Measurements from ENCODE around the gene MPRIP. TPM values are rescaled to one million over a fixed set of nuclear protein-coding genes. Genes with fewer than 3 reads are reported as not detected.
"Not testable (repeated sequence)": the region's sequence is repeated elsewhere in the genome, so short reads cannot be mapped to it uniquely, and the experiment has no call there.

MPRIP gene
- total RNA-seq, 1 experiment from 2014 or later: 443 TPM

DNA sequence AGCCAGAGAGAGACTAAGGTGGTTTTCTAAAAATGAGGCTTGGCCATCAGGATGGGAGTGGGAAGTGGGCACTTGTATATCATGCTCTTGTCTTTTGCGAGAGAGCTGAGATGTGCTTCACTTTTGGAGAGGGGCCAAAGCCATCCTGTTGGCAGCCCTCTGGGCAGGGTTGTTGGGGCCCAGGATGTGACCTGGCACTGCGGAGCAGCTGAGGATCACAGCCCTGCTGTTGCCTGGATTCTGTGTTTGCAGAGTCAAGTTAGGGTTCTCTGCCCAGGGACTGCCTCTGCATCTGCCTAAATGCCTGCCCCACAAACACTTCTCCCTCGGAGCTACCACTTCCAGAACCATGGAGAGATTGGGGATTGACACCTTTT lies 92.7 kb downstream of the MPRIP start:
- no peaks in the 10 kb centered on the region for H3K27me3 ChIP-seq (ENCODE audit: insufficient read depth, low read depth)
- no peak overlapping the region for H3K4me3 ChIP-seq
- TF ChIP-seq EZH2 (IDR thresholded peaks at IDR 0.05; ENCODE audit: low read depth) (no peak), CTCF (conservative IDR thresholded peaks at IDR 0.05) (no peak)
- ChIA-PET CTCF (no interaction called here), POLR2A (ENCODE audit: unreplicated experiment) (no interaction called here)
- no peak overlapping the region for H3K27ac ChIP-seq
- H3K4me2 ChIP-seq: no peak overlapping the region
- H3K4me1 ChIP-seq (replicated peaks; ENCODE audit: insufficient read depth): no peaks in the 10 kb centered on the region
- no peaks in the 10 kb centered on the region for H3K9me2 ChIP-seq (ENCODE audit: insufficient read depth)
- peaks cover 29% of the 10 kb centered on the region for H3K79me2 ChIP-seq (ENCODE audit: low read depth)
- no peak overlapping the region for H2AFZ ChIP-seq
- no TSS peak for BruUV-seq (replicated peaks)
- H3K36me3 ChIP-seq (ENCODE audit: low read depth): peaks cover 53% of the 10 kb centered on the region
- H3F3A ChIP-seq (ENCODE audit: insufficient read depth, low read depth): peaks cover 45% of the 10 kb centered on the region
- no peak for DNase-seq
- H4K20me1 ChIP-seq (ENCODE audit: insufficient read depth): peaks cover 74% of the 10 kb centered on the region
- no peaks in the 10 kb centered on the region for H3K9me3 ChIP-seq (ENCODE audit: insufficient read depth, low read depth)
- intact Hi-C loops (cut with micrococcal nuclease; ENCODE audit: unreplicated experiment): no loop called here

DNA sequence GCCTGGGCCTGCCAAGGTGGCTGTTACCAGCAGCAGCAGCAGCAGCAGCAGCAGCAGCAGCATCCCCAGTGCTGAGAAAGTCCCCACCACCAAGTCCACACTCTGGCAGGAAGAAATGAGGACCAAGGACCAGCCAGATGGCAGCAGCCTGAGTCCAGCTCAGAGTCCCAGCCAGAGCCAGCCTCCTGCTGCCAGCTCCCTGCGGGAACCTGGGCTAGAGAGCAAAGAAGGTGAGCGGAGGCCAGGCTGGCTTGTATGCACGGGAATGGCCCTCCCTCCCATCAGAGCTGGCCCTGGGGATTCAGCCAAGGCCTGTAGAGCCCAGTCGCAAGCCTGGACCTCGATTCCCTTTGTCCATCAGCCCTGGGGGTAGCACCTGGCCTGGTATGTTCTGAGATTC lies 94.0 kb downstream of the MPRIP start:
- H3K27ac ChIP-seq; CTCF ChIA-PET; H2AFZ ChIP-seq; H3K9me2 ChIP-seq (ENCODE audit: insufficient read depth); DNase-seq; intact Hi-C loops (cut with micrococcal nuclease; ENCODE audit: unreplicated experiment); H3K27me3 ChIP-seq (ENCODE audit: insufficient read depth, low read depth); H3K4me2 ChIP-seq; H3K4me1 ChIP-seq (replicated peaks; ENCODE audit: insufficient read depth); H3K4me3 ChIP-seq; BruUV-seq (replicated peaks); H3K9me3 ChIP-seq (ENCODE audit: insufficient read depth, low read depth); POLR2A ChIA-PET (ENCODE audit: unreplicated experiment): not testable (repeated sequence)
- H3K79me2 ChIP-seq (ENCODE audit: low read depth): peaks cover 17% of the 10 kb centered on the region
- peaks cover 45% of the 10 kb centered on the region for H3K36me3 ChIP-seq (ENCODE audit: low read depth)
- H4K20me1 ChIP-seq (ENCODE audit: insufficient read depth): peaks cover 73% of the 10 kb centered on the region
- peaks cover 57% of the 10 kb centered on the region for H3F3A ChIP-seq (ENCODE audit: insufficient read depth, low read depth)

DNA sequence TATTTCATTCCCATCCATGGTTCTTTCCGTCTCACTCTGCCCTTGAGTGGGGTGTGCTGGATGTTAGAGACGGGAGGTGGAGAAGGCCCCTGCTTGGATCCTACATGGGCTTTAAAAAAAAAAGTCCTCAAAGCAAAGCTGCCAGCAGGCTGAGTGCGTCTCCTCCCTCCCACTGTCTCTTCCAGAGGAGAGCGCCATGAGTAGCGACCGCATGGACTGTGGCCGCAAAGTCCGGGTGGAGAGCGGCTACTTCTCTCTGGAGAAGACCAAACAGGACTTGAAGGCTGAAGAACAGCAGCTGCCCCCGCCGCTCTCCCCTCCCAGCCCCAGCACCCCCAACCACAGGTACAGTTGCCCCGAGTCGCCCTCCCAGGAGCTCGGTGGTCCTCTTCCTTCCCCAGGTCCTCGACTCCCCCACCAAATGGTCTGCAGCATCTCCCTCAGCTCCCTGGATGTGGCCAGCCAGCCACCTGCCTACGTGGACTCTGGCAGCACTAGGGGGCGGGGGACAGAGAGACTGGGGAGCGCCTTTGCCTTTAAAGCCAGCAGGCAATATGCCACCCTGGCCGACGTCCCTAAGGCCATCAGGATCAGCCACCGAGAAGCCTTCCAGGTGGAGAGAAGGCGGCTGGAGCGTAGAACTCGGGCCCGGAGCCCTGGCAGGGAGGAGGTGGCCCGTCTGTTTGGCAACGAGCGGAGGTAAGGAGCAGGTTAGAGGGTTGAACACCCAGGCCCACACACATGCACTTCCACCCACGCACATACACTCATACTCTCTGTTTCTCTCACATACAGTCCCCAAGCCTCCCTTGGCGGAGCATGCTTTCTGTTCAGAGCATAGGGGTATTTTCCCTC lies 95.7 kb downstream of the MPRIP start:
- Histone ChIP-seq H3K9me3 (ENCODE audit: insufficient read depth, low read depth) (no peaks in the 10 kb centered on the region), H3K4me1 (replicated peaks; ENCODE audit: insufficient read depth) (no peaks in the 10 kb centered on the region), H3K27ac (no peak overlapping the region), H3F3A (ENCODE audit: insufficient read depth, low read depth) (peaks cover 66% of the 10 kb centered on the region), H4K20me1 (ENCODE audit: insufficient read depth) (peaks cover 74% of the 10 kb centered on the region), H3K4me3 (no peak overlapping the region), H3K27me3 (ENCODE audit: insufficient read depth, low read depth) (no peaks in the 10 kb centered on the region), H3K36me3 (ENCODE audit: low read depth) (peaks cover 35% of the 10 kb centered on the region), H2AFZ (no peak overlapping the region), H3K79me2 (ENCODE audit: low read depth) (peaks cover 10% of the 10 kb centered on the region; the same call in 1 of the 2 replicates), H3K4me2 (no peak overlapping the region), H3K9me2 (ENCODE audit: insufficient read depth) (no peaks in the 10 kb centered on the region)
- POLR2A ChIA-PET (ENCODE audit: unreplicated experiment): no interaction called here
- intact Hi-C loops (cut with micrococcal nuclease; ENCODE audit: unreplicated experiment): no loop called here
- no peak for TF ChIP-seq CTCF (conservative IDR thresholded peaks at IDR 0.05)
- no peak for TF ChIP-seq EZH2 (IDR thresholded peaks at IDR 0.05; ENCODE audit: low read depth)
- BruUV-seq (replicated peaks): no TSS peak
- CTCF ChIA-PET: no interaction called here
- DNase-seq: no peak

Measured in PC-9 (cell line).